Lower lobe of right lung (tissue), 2 donors: Measurements from ENCODE around the gene FAM222B. TPM values are rescaled to one million over a fixed set of nuclear protein-coding genes. Genes with fewer than 3 reads are reported as not detected.

Source experiments
- ATAC-seq, 2 donors: fragments of 200-7000 bp; cut with Tn5 transposase; one replicate each; pipeline ENCODE4 v1.9.1; 2020 to 2022; ENCODE audit warnings: mild to moderate bottlenecking in 2 of 2, moderate library complexity in 2 of 2
- DNase-seq: peaks from one replicate; pipeline ENCODE4 v3.0.0-alpha.2; 2020
- H3K27ac ChIP-seq: fragments of 200-600 bp; one replicate; pipeline ENCODE4 v1.8.0; 2022
- H3K27me3 ChIP-seq: fragments of 200-600 bp; one replicate; pipeline ENCODE4 v1.8.0; 2022; ENCODE audit warnings: low read depth
- H3K36me3 ChIP-seq: fragments of 200-600 bp; one replicate; pipeline ENCODE4 v1.8.0; 2022; ENCODE audit warnings: mild to moderate bottlenecking
- H3K4me1 ChIP-seq: fragments of 200-600 bp; one replicate; pipeline ENCODE4 v1.8.0; 2022
- H3K4me3 ChIP-seq: fragments of 200-600 bp; one replicate; pipeline ENCODE4 v1.8.0; 2022; ENCODE audit warnings: mild to moderate bottlenecking
- H3K9me3 ChIP-seq: fragments of 200-600 bp; one replicate; pipeline ENCODE4 v1.8.0; 2022
- intact Hi-C: fragments of 100-400 bp; cut with DNase I; formaldehyde crosslinking; loops from one replicate; pipeline ENCODE4 v1.11.0; 2022
- total RNA-seq: library from RNA; stranded (reverse); fragmentation: NEBNext Ultra II Directional; extraction: Animal tissue kit (Norgen Biotek cat#: 25700); gene quantifications from one replicate; pipeline ENCODE4 v1.2.1, GENCODE V29; 2021
- TF ChIP-seq, protein P1 (sequence below): fragments of 200-600 bp; IDR thresholded peaks from one replicate; pipeline ENCODE4 v1.8.0; 2022; ENCODE audit warnings: antibody characterized with exemption, mild to moderate bottlenecking
- donor health status: DM: no; HTN: yes; CAD: no; lungs with severe emphysema.

FAM222B gene
- total RNA-seq, 1 donor from 2014 or later = 21.7 TPM

DNA sequence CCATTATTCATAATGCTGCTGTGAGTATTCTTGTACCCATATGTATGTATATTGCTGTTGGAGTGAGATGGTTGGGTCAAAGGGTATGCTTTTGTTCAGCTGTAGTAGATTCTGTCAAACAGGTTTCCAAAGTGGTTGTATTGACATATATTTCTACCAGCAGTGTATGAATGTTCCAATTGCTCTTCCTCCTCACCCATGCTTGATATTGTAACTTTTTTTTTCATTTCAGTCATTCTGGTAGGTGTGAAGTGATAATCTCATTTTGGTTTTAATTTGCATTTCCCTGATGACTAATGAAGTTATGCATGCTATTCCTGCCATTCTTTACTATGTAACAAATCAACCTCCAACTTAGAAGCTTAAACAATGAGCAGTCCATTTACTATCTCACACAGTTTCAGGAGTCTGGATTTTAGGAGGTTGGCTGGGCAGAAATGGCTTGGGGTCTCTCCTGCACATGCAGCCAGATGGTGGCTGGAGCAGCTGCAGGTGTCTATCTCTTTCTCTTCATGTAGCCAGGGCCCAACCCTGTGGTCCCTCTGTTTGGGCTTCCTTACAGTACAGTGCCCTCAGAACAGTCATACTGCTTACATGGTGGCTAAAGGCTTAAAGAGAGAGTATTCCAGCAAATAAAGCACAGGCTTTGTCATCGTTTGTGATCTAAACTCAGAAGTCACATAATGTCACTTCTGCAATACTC is 33.4 kb upstream of the FAM222B start:
- peaks cover 33% of the 10 kb centered on the region for H3K36me3 ChIP-seq
- TF ChIP-seq, protein P1, sequence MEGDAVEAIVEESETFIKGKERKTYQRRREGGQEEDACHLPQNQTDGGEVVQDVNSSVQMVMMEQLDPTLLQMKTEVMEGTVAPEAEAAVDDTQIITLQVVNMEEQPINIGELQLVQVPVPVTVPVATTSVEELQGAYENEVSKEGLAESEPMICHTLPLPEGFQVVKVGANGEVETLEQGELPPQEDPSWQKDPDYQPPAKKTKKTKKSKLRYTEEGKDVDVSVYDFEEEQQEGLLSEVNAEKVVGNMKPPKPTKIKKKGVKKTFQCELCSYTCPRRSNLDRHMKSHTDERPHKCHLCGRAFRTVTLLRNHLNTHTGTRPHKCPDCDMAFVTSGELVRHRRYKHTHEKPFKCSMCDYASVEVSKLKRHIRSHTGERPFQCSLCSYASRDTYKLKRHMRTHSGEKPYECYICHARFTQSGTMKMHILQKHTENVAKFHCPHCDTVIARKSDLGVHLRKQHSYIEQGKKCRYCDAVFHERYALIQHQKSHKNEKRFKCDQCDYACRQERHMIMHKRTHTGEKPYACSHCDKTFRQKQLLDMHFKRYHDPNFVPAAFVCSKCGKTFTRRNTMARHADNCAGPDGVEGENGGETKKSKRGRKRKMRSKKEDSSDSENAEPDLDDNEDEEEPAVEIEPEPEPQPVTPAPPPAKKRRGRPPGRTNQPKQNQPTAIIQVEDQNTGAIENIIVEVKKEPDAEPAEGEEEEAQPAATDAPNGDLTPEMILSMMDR = no peak
- H3K27me3 ChIP-seq = no peaks in the 10 kb centered on the region
- intact Hi-C loops = no loop called here
- no peaks in the 10 kb centered on the region for H3K4me1 ChIP-seq
- DNase-seq (no peak), ATAC-seq (no peak)
- no peak overlapping the region for H3K4me3 ChIP-seq
- no peak overlapping the region for H3K27ac ChIP-seq
- H3K9me3 ChIP-seq = no peaks in the 10 kb centered on the region

- no peak for ATAC-seq
- H3K4me3 ChIP-seq = no peak overlapping the region
- intact Hi-C loops = no loop called here
- H3K27ac ChIP-seq = no peak overlapping the region
- TF ChIP-seq, protein P1 = no peak
- DNase-seq = no peak
- no peaks in the 10 kb centered on the region for H3K9me3 ChIP-seq
- H3K27me3 ChIP-seq = no peaks in the 10 kb centered on the region
- H3K4me1 ChIP-seq = no peaks in the 10 kb centered on the region
- peaks cover 21% of the 10 kb centered on the region for H3K36me3 ChIP-seq
Observed at GRCh38 chr17:28874750-28875149, 32.2 kb upstream of the FAM222B start.

DNA sequence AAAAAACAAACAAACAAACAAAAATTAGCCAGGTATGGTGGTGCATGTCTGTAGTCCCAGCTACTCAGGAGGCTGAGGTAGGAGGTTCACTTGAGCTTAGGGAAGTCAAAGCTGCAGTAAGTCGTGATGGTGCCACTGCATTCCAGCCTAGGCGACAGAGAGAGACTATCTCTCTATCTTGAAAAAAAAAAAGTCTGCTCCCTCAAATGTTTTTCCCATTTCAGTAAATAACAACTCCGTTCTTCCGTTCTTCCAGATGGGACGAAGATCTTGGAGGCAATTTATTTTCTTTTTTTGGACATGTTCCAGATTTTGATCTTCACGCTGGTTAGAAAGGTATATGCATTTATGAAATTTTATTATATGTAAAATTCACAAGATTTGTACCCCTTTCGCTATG is 31.2 kb upstream of the FAM222B start:
- Histone ChIP-seq H3K27ac (no peak overlapping the region), H3K9me3 (no peaks in the 10 kb centered on the region), H3K4me3 (no peak overlapping the region), H3K27me3 (no peaks in the 10 kb centered on the region), H3K36me3 (peaks cover 12% of the 10 kb centered on the region), H3K4me1 (no peaks in the 10 kb centered on the region)
- ATAC-seq (no peak), DNase-seq (no peak)
- TF ChIP-seq, protein P1 = no peak
- intact Hi-C loops = no loop called here

GRCh38 chr17:28871056-28871579 is 28.5 kb upstream of the FAM222B start:
- TF ChIP-seq, protein P1 = no peak
- no peaks in the 10 kb centered on the region for H3K4me1 ChIP-seq
- no peaks in the 10 kb centered on the region for H3K36me3 ChIP-seq
- H3K27ac ChIP-seq = no peak overlapping the region
- H3K27me3 ChIP-seq = no peaks in the 10 kb centered on the region
- H3K4me3 ChIP-seq = no peak overlapping the region
- ATAC-seq (peak in 1 of 2 donors; percentile 32), DNase-seq (no peak)
- H3K9me3 ChIP-seq = no peaks in the 10 kb centered on the region
- intact Hi-C loops = no loop called here

DNA sequence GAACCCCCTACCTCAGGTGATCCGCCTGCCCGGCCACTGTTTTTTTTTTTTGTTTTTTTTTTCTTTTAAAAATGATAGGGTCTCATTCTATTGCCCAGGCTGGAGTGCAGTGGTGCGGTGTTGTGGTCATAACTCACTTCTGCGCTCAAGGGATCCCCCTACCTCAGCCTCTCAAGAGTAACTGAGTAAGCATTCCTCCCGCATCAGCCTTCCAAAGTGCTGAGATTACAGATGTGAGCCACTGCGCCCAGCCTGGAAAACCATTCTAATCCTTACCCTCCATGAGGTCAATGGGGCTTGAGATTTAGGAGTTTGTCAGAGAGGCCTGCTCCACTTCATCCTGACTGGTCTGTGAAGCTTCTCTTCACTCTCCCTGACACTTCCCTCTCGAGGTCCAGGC is 24.7 kb upstream of the FAM222B start:
- TF ChIP-seq, protein P1 = no peak
- H3K4me1 ChIP-seq = peaks cover 5% of the 10 kb centered on the region
- DNase-seq (no peak), ATAC-seq (no peak)
- no peaks in the 10 kb centered on the region for H3K27me3 ChIP-seq
- H3K27ac ChIP-seq = no peak overlapping the region
- intact Hi-C loops = no loop called here
- no peaks in the 10 kb centered on the region for H3K36me3 ChIP-seq
- no peak overlapping the region for H3K4me3 ChIP-seq
- no peaks in the 10 kb centered on the region for H3K9me3 ChIP-seq
